ENCODE data around the gene USP25. TPM values are rescaled to one million over a fixed set of nuclear protein-coding genes. Genes with fewer than 3 reads are reported as not detected.
A peak's percentile ranks its signal among the peaks of the same experiment; 100 is the strongest.
"Not testable (repeated sequence)": the region's sequence is repeated elsewhere in the genome, so short reads cannot be mapped to it uniquely, and the experiment has no call there.

The USP25 gene
- total RNA-seq, 2 experiments from 2014 or later = 70.4 to 73.4 TPM

DNA sequence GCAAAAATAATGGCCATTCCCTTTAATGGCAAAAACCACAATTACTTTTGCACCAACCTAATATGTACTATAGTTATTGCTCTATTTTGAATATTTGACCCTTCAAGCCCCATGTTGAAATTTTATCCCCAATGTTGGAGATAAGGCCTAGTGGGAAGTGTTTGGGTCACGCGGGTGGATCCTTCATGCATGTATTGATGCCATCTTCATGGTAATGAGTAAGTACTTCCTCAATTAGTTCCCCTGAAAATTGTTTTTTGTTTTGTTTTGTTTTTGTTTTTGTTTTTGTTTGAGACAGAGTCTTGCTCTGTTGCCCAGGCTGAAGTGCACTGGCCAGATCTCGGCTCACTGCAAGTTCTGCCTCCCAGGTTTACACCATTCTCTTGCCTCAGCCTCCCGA is 9.8 kb upstream of the USP25 start:
- Mint-ChIP-seq H3K4me3 (no peak overlapping the region), H3K27me3 (no peaks in the 10 kb centered on the region), H3K4me1 (no peaks in the 10 kb centered on the region), H3K27ac (no peak overlapping the region), H3K36me3 (no peaks in the 10 kb centered on the region), H3K9me3 (peaks cover 2% of the 10 kb centered on the region)
- POLR2A ChIA-PET = no interaction called here
- no peak for DNase-seq
- no peak for ATAC-seq (ENCODE audit: low read depth)

DNA sequence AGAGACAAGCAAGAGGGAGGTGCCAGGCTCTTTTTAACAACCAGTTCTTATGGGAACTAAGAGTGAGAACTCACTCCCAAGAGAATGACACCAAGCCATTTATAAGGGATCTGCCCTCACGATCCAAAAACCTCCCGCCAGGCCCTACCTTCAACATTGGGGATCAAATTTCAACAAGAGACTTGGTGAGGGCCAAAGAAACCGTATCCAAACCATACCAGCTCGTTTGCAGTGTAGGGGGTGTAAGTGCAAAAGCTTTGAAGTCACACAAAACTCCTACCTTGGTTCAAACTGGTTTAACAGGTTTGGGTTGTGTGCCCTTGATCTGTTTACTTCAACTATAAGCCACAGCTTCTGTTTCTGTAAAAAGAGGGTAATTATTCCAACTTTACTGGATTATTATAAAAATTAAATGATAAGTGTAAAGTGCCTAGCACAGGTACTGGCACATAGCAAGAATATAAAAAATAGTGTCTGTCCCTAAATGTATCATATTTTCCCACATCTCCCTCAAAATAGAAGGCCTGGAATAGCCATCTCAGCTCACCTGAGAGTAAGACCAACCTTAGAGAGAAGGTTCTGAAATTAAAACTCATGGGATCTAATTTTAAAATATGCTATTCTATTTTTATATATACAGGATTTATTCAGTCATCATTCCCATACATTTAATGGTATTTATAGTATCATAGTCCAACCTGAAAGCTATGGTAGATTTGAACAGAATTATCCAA is 7.0 kb upstream of the USP25 start:
- Mint-ChIP-seq H3K4me1 (no peaks in the 10 kb centered on the region), H3K36me3 (no peaks in the 10 kb centered on the region), H3K27ac (no peak overlapping the region), H3K9me3 (peaks cover 2% of the 10 kb centered on the region), H3K4me3 (no peak overlapping the region), H3K27me3 (peaks cover 2% of the 10 kb centered on the region)
- ATAC-seq (ENCODE audit: low read depth) (no peak), DNase-seq (no peak)
- POLR2A ChIA-PET = no interaction called here

DNA sequence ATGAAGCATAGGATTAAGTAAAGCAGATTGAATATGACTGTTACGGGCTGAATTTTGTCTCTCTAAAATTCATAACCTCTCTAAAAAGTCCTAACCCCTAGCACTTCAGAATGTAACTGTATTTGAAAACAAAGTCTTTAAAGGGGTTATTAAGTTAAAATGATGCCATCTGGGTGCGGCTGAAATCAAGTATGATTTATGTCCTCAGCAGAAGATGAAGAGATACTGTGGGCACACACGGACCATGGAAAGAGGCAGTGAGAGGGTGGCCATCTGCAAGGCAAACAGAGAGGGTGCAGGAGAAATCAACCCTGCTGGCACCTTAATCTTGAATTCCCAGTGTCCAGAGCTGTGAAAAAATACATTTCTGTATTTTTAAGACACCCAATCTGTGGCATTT is 3.8 kb upstream of the USP25 start:
- H3K4me3 Mint-ChIP-seq = no peak overlapping the region
- ATAC-seq (ENCODE audit: low read depth) (no peak), DNase-seq (no peak)
- H3K27ac Mint-ChIP-seq = no peak overlapping the region
- POLR2A ChIA-PET = no interaction called here
- peaks cover 2% of the 10 kb centered on the region for H3K9me3 Mint-ChIP-seq
- no peaks in the 10 kb centered on the region for H3K36me3 Mint-ChIP-seq
- peaks cover 5% of the 10 kb centered on the region for H3K4me1 Mint-ChIP-seq
- H3K27me3 Mint-ChIP-seq = peaks cover 13% of the 10 kb centered on the region

DNA sequence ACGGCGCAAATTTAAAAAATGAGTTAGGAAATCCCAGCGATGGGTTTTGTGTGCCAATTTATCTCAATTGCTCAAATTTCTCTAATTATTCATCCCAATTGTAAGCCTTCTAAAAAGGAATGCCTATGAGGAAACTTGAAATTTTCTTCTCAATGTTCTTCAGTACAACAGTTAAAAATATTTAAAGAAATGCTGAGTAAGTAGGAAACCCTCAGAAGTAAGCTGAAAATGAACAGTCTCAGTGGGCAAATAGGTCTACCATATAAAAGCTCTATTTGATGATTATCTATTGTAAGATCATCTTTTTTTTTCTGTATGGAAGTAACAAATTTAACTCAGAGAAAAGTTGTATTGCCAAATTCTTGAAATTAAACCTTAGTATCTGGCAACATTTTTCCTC is 1.7 kb upstream of the USP25 start:
- H3K27ac Mint-ChIP-seq = no peak overlapping the region
- DNase-seq = no peak
- POLR2A ChIA-PET = no interaction called here
- peaks cover 13% of the 10 kb centered on the region for H3K27me3 Mint-ChIP-seq
- peaks cover 7% of the 10 kb centered on the region for H3K4me1 Mint-ChIP-seq
- H3K36me3 Mint-ChIP-seq = no peaks in the 10 kb centered on the region
- no peak for ATAC-seq (ENCODE audit: low read depth)
- no peaks in the 10 kb centered on the region for H3K9me3 Mint-ChIP-seq
- no peak overlapping the region for H3K4me3 Mint-ChIP-seq

DNA sequence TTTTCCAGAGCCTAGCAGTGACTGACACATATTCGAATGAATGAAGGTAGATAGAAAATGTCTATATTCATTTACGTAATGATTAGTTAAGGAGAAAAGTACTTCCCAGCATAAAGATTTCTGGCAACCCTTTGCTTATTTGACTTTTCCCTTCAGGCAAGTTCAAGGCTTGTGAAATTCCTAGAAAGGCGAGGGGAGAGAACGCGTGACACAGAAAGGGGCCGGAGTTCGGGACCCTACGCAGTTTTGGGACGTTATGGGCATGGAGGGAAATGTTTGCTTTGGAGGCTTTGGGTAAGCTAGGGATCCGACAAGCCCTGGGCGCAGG is 472 bp upstream of the USP25 start:
- no peak for DNase-seq
- H3K9me3 Mint-ChIP-seq = no peaks in the 10 kb centered on the region

DNA sequence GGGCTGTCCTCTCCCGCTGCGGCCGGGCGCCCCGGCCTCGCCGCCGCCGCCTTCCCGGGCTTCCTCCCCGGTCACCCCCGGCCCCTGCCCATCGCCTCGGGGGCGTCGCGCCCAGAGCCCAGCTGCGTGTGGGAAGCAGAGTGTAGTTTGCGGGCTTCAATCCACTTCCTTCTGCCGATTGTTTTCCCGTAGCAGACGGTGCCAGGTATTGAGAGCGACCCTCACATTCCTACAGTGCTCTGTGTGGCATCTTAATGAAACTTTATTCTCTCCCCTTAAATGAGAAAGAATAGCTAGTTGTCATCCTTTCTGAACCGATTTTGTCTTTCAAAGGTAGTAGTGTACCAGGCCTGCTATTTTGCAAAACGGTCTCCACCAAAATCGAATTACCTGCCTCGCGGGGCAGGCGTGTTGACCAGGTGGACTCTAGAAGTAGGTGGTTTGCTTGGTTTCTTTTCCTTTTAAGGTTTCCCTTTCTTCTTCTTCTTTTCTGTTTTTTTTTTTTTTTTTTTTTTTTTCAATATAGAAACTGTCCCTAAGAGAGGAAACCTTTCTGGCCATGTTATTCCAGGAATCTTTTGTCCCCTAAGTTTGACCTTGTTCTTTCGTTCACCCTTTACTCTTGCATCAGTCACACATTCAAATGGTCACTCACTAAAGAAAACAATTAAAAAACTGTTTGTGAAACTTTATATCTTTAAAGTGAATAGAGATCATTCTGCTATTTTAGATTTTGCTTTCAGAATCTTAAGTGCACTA is 881 bp downstream of the USP25 start:
- peak; percentile 8 for ATAC-seq (ENCODE audit: low read depth)
- Mint-ChIP-seq H3K27ac (peak overlapping the region; percentile 94), H3K9me3 (no peaks in the 10 kb centered on the region), H3K4me3 (peak overlapping the region; percentile 92), H3K36me3 (peaks cover 5% of the 10 kb centered on the region), H3K4me1 (peaks cover 25% of the 10 kb centered on the region), H3K27me3 (peaks cover 13% of the 10 kb centered on the region)
- DNase-seq = no peak
- POLR2A ChIA-PET = interaction anchor here (1.2 to 1.5 kb wide), 3 partner anchors 12 to 665 kb away, joined by 3 to 8 read pairs (median 3); partner anchors contain the start of gene NRIP1

More for the DNA sequence above, 472 bp upstream of the USP25 start:
- H3K27ac Mint-ChIP-seq = no peak overlapping the region
- H3K4me1 Mint-ChIP-seq = peaks cover 16% of the 10 kb centered on the region
- peak overlapping the region; percentile 67 for H3K4me3 Mint-ChIP-seq
- POLR2A ChIA-PET = interaction anchor here (0.6 kb wide), 1 partner anchor 47 kb away, joined by 3 read pairs; no protein-coding TSS in a partner anchor
- peaks cover 13% of the 10 kb centered on the region for H3K27me3 Mint-ChIP-seq
- no peak for ATAC-seq (ENCODE audit: low read depth)
- H3K36me3 Mint-ChIP-seq = peaks cover 3% of the 10 kb centered on the region

DNA sequence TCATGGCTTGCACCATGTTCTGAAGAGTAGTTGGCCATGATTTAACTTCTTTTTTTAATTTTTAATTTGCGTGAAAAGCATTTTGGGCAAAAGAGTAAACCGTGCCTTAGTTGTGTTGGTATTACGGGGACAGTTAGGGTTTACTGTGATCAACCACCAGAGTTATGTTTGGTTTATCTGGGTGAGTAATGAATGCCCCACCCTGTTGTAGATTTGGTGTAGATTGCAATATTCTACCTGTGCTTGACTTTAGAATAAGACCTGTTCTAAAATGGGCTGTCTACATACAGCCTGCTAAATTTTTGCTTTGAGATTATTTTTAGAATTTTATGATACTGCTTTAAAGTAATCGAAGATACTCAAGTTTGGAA is 1.4 kb downstream of the USP25 start:
- Mint-ChIP-seq H3K36me3 (peaks cover 8% of the 10 kb centered on the region), H3K4me3 (peak overlapping the region; percentile 92), H3K9me3 (no peaks in the 10 kb centered on the region), H3K4me1 (peaks cover 30% of the 10 kb centered on the region), H3K27me3 (peaks cover 13% of the 10 kb centered on the region), H3K27ac (peak overlapping the region; percentile 94)
- POLR2A ChIA-PET = interaction anchor here (1.2 to 1.5 kb wide), 3 partner anchors 11 to 666 kb away, joined by 3 to 8 read pairs (median 3); partner anchors contain the start of gene NRIP1
- ATAC-seq (ENCODE audit: low read depth) (no peak), DNase-seq (no peak)

DNA sequence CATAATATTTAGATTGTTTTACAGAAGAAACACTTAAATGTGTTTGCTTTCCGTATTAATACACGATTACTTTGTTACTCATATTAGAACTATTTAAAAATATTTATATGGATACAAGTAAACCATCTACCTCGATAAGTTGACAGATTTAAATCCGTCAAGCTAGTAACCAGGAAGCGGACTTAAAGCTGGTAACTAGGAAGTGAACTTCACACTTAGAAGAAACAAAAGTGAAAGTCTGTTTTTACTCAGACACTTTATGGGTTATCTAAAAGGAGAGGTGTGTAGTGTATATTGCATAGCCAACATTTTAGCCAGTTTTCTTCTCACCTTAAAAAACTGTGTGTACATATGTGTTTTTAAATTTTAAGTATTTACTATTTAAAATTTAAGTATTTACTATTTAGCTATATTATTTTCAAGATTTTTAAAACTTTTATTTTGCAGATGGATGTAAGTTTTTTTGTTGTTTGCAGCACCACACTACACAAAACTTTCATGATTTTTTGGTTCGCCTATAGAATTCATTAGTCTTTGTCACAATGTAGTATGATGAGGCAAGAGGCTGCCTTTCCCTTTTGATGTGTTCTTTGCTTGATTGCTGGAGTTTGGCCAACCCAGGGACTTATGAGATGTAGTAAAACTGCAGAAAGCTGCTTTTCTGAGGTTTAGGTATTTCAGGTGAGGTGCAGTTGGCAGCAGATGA is 2.7 kb downstream of the USP25 start:
- Mint-ChIP-seq H3K4me3 (peak overlapping the region; percentile 92), H3K4me1 (peaks cover 33% of the 10 kb centered on the region), H3K36me3 (peaks cover 12% of the 10 kb centered on the region), H3K27me3 (peaks cover 11% of the 10 kb centered on the region), H3K9me3 (no peaks in the 10 kb centered on the region), H3K27ac (peak overlapping the region; percentile 79)
- ATAC-seq (ENCODE audit: low read depth) = peak; percentile 23
- POLR2A ChIA-PET = interaction anchor here (1.2 kb wide), 1 partner anchor 667 kb away, joined by 4 read pairs; the partner anchor contains the start of gene NRIP1
- DNase-seq = no peak

DNA sequence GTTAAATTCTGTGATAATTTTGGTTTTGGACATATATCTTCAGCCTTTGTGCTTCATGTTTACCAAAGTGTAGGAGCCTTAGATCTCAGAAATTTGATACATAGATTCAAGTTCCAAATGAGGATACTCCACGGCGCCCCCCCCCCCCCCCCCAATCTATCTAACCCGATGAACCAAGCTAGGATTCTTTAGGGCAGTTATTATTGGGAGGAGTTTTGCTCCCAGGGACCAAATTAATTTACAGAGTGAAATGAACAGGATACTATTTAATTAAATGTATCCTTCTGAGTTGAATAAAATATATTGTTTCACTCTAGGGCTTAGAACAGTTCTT is 3.2 kb downstream of the USP25 start:
- Mint-ChIP-seq H3K4me3 (peak overlapping the region; percentile 92), H3K27me3 (peaks cover 11% of the 10 kb centered on the region), H3K9me3 (no peaks in the 10 kb centered on the region), H3K27ac (peak overlapping the region; percentile 88), H3K36me3 (peaks cover 16% of the 10 kb centered on the region), H3K4me1 (peaks cover 36% of the 10 kb centered on the region)
- POLR2A ChIA-PET = interaction anchor here (1.2 kb wide), 1 partner anchor 668 kb away, joined by 4 read pairs; the partner anchor contains the start of gene NRIP1
- no peak for ATAC-seq (ENCODE audit: low read depth)
- no peak for DNase-seq

DNA sequence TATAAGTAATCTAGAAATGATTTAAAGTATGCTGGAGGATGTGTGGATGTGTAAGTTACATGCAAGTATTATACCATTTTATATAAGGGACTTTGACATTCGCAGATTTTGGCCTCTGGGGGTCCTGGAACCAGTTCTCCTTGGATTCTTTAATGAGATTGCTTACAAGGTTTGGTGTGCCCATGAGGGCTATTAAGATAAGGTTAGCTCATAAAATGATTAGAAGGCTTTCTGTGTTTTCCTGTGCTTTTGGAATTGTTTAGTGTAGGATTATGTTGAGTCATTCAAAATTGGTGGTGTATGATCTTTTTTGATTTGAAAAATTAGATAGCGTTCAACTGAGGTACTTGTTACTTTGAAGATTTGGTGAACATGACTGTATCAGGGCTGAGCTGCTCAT is 5.6 kb downstream of the USP25 start:
- Mint-ChIP-seq H3K36me3 (peaks cover 24% of the 10 kb centered on the region), H3K27me3 (no peaks in the 10 kb centered on the region), H3K9me3 (no peaks in the 10 kb centered on the region), H3K27ac (peak overlapping the region; percentile 70), H3K4me1 (peaks cover 53% of the 10 kb centered on the region), H3K4me3 (peak overlapping the region; percentile 61)
- no peak for DNase-seq
- POLR2A ChIA-PET = no interaction called here
- no peak for ATAC-seq (ENCODE audit: low read depth)

DNA sequence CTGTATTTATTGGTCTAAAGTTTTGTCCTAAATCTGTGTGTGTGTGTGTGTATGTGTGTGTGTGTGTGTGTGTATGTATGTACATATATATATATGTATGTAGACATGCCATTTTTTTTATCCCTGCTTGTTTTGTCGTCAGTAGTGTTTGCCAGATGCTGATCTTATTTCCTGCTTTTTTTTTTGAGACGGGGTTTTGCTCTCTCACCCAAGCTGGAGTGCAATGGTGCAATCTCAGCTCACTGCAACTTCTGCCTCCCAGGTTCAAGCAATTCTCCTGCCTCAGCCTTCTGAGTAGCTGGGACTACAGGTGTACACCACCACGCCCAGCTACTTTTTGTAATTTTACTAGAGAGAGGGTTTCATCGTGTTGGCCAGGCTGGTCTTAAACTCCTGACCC is 6.1 kb downstream of the USP25 start:
- H3K27me3 Mint-ChIP-seq; ATAC-seq (ENCODE audit: low read depth); DNase-seq; H3K9me3 Mint-ChIP-seq; POLR2A ChIA-PET: not testable (repeated sequence)
- Mint-ChIP-seq H3K36me3 (peaks cover 24% of the 10 kb centered on the region), H3K27ac (peak overlapping the region; percentile 70), H3K4me3 (peak overlapping the region; percentile 72), H3K4me1 (peaks cover 53% of the 10 kb centered on the region)

DNA sequence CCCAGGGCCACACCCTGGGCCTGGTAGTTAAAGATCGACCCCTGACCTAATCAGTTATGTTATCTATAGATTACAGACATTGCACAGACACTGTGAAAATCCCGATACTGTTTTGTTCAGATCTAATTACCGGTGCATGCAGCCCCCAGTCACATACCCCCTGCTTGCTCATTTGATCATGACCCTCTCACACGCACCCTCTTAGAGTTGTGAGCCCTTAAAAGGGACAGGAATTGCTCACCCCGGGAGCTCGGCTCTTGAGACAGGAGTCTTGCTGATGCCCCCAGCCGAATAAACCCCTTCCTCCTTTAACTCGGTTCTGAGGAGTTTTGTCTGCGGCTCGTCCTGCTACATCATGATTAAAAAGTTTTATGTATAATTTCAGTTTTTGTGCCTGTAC is 9.0 kb downstream of the USP25 start:
- DNase-seq; H3K4me3 Mint-ChIP-seq; H3K27ac Mint-ChIP-seq; POLR2A ChIA-PET; H3K27me3 Mint-ChIP-seq; ATAC-seq (ENCODE audit: low read depth); H3K9me3 Mint-ChIP-seq: not testable (repeated sequence)
- Mint-ChIP-seq H3K36me3 (peaks cover 39% of the 10 kb centered on the region), H3K4me1 (peaks cover 51% of the 10 kb centered on the region)

DNA sequence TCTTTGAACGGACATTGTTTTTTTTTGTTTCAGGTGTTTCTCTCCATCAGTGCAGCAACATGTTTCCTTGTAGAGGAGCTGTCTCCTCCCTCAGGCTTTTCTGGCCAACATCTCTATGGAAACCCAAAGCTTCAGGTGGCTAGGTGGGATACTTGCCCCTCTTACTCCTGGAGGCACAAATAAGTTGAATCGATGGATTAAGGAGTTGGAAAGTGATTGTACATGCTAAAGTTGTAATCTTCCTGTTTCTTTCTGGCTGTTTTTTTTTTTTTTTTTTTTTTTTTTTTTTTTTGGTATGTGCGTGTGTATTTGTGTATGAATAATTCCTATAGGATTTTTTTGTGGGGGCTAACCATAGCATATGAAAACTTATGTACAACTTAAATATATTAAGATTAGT is 10.6 kb downstream of the USP25 start:
- no peak overlapping the region for H3K4me3 Mint-ChIP-seq
- POLR2A ChIA-PET = no interaction called here
- no peaks in the 10 kb centered on the region for H3K27me3 Mint-ChIP-seq
- H3K27ac Mint-ChIP-seq = no peak overlapping the region
- ATAC-seq (ENCODE audit: low read depth) (no peak), DNase-seq (no peak)
- H3K9me3 Mint-ChIP-seq = peaks cover 1% of the 10 kb centered on the region
- peaks cover 42% of the 10 kb centered on the region for H3K36me3 Mint-ChIP-seq
- H3K4me1 Mint-ChIP-seq = peaks cover 42% of the 10 kb centered on the region
